Keratinocyte (primary cell): ENCODE data around the gene CYP11A1. TPM values are rescaled to one million over a fixed set of nuclear protein-coding genes. Genes with fewer than 3 reads are reported as not detected.

Experiments
- DNase-seq: peaks from one replicate; pipeline ENCODE4 v3.0.0-alpha.2; 2011; ENCODE audit warnings: low read depth, missing footprints, low spot score
- FAIRE-seq: peaks from 2 replicates; lab custom pipeline; 2011; peaks lifted over from hg19 to GRCh38; lab: Jason Lieb, UNC
- H2AFZ ChIP-seq: 2 replicates; pipeline ENCODE4 v1.6.0; 2012; ENCODE audit warnings: low read length, control low read depth, inconsistent platforms; ENCODE audit not compliant: control insufficient read depth
- H3K27ac ChIP-seq: 2 replicates; pipeline ENCODE4 v1.5.1; 2011; ENCODE audit warnings: low read length; ENCODE audit not compliant: control insufficient read depth, insufficient read depth
- H3K27me3 ChIP-seq: 3 replicates; pipeline ENCODE4 v1.6.0; 2011; ENCODE audit warnings: low read length; ENCODE audit not compliant: control insufficient read depth, insufficient read depth; ENCODE audit errors: extremely low read depth
- H3K36me3 ChIP-seq, 2 experiments: 2 replicates in 1 of 2; 3 replicates in 1 of 2; pipeline ENCODE4 v1.5.1; 2011; ENCODE audit warnings: low read length in 2 of 2, mild to moderate bottlenecking in 1 of 2; ENCODE audit not compliant: control insufficient read depth in 2 of 2, insufficient read depth in 2 of 2; ENCODE audit errors: extremely low read depth in 1 of 2
- H3K4me1 ChIP-seq: 3 replicates; pipeline ENCODE4 v1.5.1; 2011; ENCODE audit warnings: low read length; ENCODE audit not compliant: control insufficient read depth, insufficient read depth; ENCODE audit errors: extremely low read depth
- H3K4me2 ChIP-seq: 3 replicates; pipeline ENCODE4 v1.6.0; 2011; ENCODE audit warnings: low read depth, low read length; ENCODE audit not compliant: control insufficient read depth, insufficient read depth; ENCODE audit errors: extremely low read depth
- H3K4me3 ChIP-seq, 3 experiments: fragments of 200-600 bp in 1 of 3; sonication (generic) in 1 of 3; 2 replicates in 2 of 3; 3 replicates in 1 of 3; pipeline ENCODE4 v1.5.1; 2011 to 2016; ENCODE audit warnings: low read length in 3 of 3, mild to moderate bottlenecking in 3 of 3, control low read depth in 2 of 3, inconsistent platforms in 1 of 3, low read depth in 1 of 3, mixed read lengths in 1 of 3, mixed run types in 1 of 3, moderate library complexity in 1 of 3; ENCODE audit not compliant: control insufficient read depth in 2 of 3, insufficient read depth in 2 of 3; ENCODE audit errors: extremely low read depth in 1 of 3
- H3K79me2 ChIP-seq: 2 replicates; pipeline ENCODE4 v1.6.0; 2012; ENCODE audit warnings: low read length; ENCODE audit not compliant: control insufficient read depth, insufficient read depth
- H3K9ac ChIP-seq: 3 replicates; pipeline ENCODE4 v1.6.0; 2011; ENCODE audit warnings: low read length; ENCODE audit not compliant: control insufficient read depth, insufficient read depth; ENCODE audit errors: extremely low read depth
- H3K9me1 ChIP-seq: 3 replicates; pipeline ENCODE4 v1.6.0; 2011; ENCODE audit warnings: low read length; ENCODE audit not compliant: control insufficient read depth, insufficient read depth; ENCODE audit errors: extremely low read depth
- H3K9me3 ChIP-seq: 2 replicates; pipeline ENCODE4 v1.5.1; 2012; ENCODE audit warnings: low read depth, low read length; ENCODE audit not compliant: control insufficient read depth
- H4K20me1 ChIP-seq: 3 replicates; pipeline ENCODE4 v1.6.0; 2011; ENCODE audit warnings: low read length; ENCODE audit not compliant: control insufficient read depth, insufficient read depth; ENCODE audit errors: extremely low read depth
- EZH2 ChIP-seq: IDR thresholded peaks from one replicate; pipeline ENCODE4 v1.6.1; 2012; ENCODE audit warnings: inconsistent platforms, mild to moderate bottlenecking, low read length, moderate library complexity
- dilution Hi-C: fragments of 300-500 bp; cut with MboI; formaldehyde crosslinking; loops from one replicate; pipeline ENCODE4 v1.7.0; 2020; ENCODE audit warnings: low sequenced_read_pairs; ENCODE audit not compliant: extremely low pct_ligation_motif_present
- polyA plus RNA-seq, 5 experiments: library from polyadenylated mRNA; depleted of rRNA in 3 of 5; stranded (reverse) in 3 of 5; stranded (forward) in 1 of 5; unstranded in 1 of 5; fragments of >200 nt; gene quantifications; 1 replicate in 1 of 5; 2 replicates in 3 of 5; 3 replicates in 1 of 5; pipeline versions ENCODE4 v1.2.1 to v1.2.3, GENCODE V29; 2011 to 2012; ENCODE audit warnings: missing spikeins in 2 of 5, low read depth in 1 of 5, low replicate concordance in 1 of 5
- TF ChIP-seq, protein P1 (sequence below), 3 experiments: IDR thresholded peaks in 1 of 3; conservative IDR thresholded peaks in 1 of 3; optimal IDR thresholded peaks in 1 of 3; 2 replicates in 2 of 3; 3 replicates in 1 of 3; pipeline versions ENCODE3 to v1.5.1; 2011; ENCODE audit warnings: low read length in 3 of 3, mild to moderate bottlenecking in 3 of 3, moderate library complexity in 2 of 3, control low read depth in 1 of 3, inconsistent platforms in 1 of 3; ENCODE audit not compliant: insufficient read depth in 2 of 3; ENCODE audit errors: extremely low read depth in 1 of 3

The CYP11A1 gene
- polyA plus RNA-seq, 1 donor (not counting 4 experiments of a cell fraction or from before 2014, with no cell fraction given): not detected

- no peaks in the 10 kb centered on the region for H3K27me3 ChIP-seq
- no peak overlapping the region for H2AFZ ChIP-seq
- no peak overlapping the region for H3K27ac ChIP-seq
- H3K36me3 ChIP-seq: peaks cover 51 to 64% of the 10 kb centered on the region in 2 experiments
- no peak for TF ChIP-seq EZH2
- TF ChIP-seq, protein P1, sequence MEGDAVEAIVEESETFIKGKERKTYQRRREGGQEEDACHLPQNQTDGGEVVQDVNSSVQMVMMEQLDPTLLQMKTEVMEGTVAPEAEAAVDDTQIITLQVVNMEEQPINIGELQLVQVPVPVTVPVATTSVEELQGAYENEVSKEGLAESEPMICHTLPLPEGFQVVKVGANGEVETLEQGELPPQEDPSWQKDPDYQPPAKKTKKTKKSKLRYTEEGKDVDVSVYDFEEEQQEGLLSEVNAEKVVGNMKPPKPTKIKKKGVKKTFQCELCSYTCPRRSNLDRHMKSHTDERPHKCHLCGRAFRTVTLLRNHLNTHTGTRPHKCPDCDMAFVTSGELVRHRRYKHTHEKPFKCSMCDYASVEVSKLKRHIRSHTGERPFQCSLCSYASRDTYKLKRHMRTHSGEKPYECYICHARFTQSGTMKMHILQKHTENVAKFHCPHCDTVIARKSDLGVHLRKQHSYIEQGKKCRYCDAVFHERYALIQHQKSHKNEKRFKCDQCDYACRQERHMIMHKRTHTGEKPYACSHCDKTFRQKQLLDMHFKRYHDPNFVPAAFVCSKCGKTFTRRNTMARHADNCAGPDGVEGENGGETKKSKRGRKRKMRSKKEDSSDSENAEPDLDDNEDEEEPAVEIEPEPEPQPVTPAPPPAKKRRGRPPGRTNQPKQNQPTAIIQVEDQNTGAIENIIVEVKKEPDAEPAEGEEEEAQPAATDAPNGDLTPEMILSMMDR (optimal IDR thresholded peaks at IDR 0.05 in 1 of 3, IDR thresholded peaks at IDR 0.05 in 1 of 3, conservative IDR thresholded peaks at IDR 0.05 in 1 of 3; ENCODE audit: extremely low read depth in 1 of 3, insufficient read depth in 2 of 3, low read length in 3 of 3): no peak
- dilution Hi-C loops: no loop called here
- peaks cover 16% of the 10 kb centered on the region for H3K4me1 ChIP-seq
- DNase-seq (no peak), FAIRE-seq (peak; percentile 17)
- H3K9me1 ChIP-seq: peaks cover 5% of the 10 kb centered on the region
- H3K9ac ChIP-seq: no peak overlapping the region
- no peak overlapping the region for H3K4me2 ChIP-seq
- no peak overlapping the region for H3K4me3 ChIP-seq
- no peaks in the 10 kb centered on the region for H3K9me3 ChIP-seq
- H4K20me1 ChIP-seq: peaks cover 2% of the 10 kb centered on the region
- H3K79me2 ChIP-seq: peaks cover 55% of the 10 kb centered on the region
These were observed 48.8 kb upstream of the CYP11A1 start for GRCh38 chr15:74415966-74416916.

- no peaks in the 10 kb centered on the region for H3K9me3 ChIP-seq
- peaks cover 5% of the 10 kb centered on the region for H3K9me1 ChIP-seq
- dilution Hi-C loops: no loop called here
- H3K4me3 ChIP-seq: no peak overlapping the region
- H3K4me2 ChIP-seq: no peak overlapping the region
- FAIRE-seq: no peak
- no peak overlapping the region for H3K9ac ChIP-seq
- DNase-seq: no peak
- TF ChIP-seq, protein P1 (optimal IDR thresholded peaks at IDR 0.05 in 1 of 3, IDR thresholded peaks at IDR 0.05 in 1 of 3, conservative IDR thresholded peaks at IDR 0.05 in 1 of 3; ENCODE audit: extremely low read depth in 1 of 3, insufficient read depth in 2 of 3, low read length in 3 of 3): no peak
- TF ChIP-seq EZH2: no peak
- no peak overlapping the region for H2AFZ ChIP-seq
- peaks cover 40% of the 10 kb centered on the region for H3K79me2 ChIP-seq
- H3K27me3 ChIP-seq: no peaks in the 10 kb centered on the region
- H3K4me1 ChIP-seq: peaks cover 1% of the 10 kb centered on the region
- H3K36me3 ChIP-seq: peaks cover 53 to 64% of the 10 kb centered on the region in 2 experiments
- no peak overlapping the region for H3K27ac ChIP-seq
- H4K20me1 ChIP-seq: peaks cover 2% of the 10 kb centered on the region
These were observed 47.3 kb upstream of the CYP11A1 start for GRCh38 chr15:74414603-74415338.
